ENCODE measurements around the gene REV3L.
"Not testable (repeated sequence)": the region's sequence is repeated elsewhere in the genome, so short reads cannot be mapped to it uniquely, and the experiment has no call there.

Gene REV3L

GRCh38 chr6:111354758-111355555, 128.1 kb downstream of the REV3L start:
- no peak for DNase-seq

GRCh38 chr6:111353912-111354462, 129.0 kb downstream of the REV3L start:
- no peak for DNase-seq

- no peak for DNase-seq
These were observed 135.4 kb downstream of the REV3L start for GRCh38 chr6:111347589-111347988.

GRCh38 chr6:111342913-111343312, 140.1 kb downstream of the REV3L start:
- no peak for DNase-seq

GRCh38 chr6:111339294-111339693, 143.7 kb downstream of the REV3L start:
- no peak for DNase-seq

GRCh38 chr6:111338843-111339242, 144.2 kb downstream of the REV3L start:
- no peak for DNase-seq

GRCh38 chr6:111337829-111338236, 145.2 kb downstream of the REV3L start:
- DNase-seq: no peak

- DNase-seq: no peak
These were observed 153.0 kb downstream of the REV3L start for GRCh38 chr6:111329882-111330633.

GRCh38 chr6:111326563-111326962, 156.5 kb downstream of the REV3L start:
- DNase-seq: no peak

- no peak for DNase-seq
These were observed 160.9 kb downstream of the REV3L start for GRCh38 chr6:111322145-111322544.

GRCh38 chr6:111307950-111308349, 175.1 kb downstream of the REV3L start:
- DNase-seq: not testable (repeated sequence)

GRCh38 chr6:111307275-111307858, 175.7 kb downstream of the REV3L start:
- no peak for DNase-seq

GRCh38 chr6:111306104-111306888, 176.7 kb downstream of the REV3L start:
- DNase-seq: no peak

- no peak for DNase-seq
These were observed 181.1 kb downstream of the REV3L start for GRCh38 chr6:111301946-111302345.

- DNase-seq: not testable (repeated sequence)
These were observed 181.8 kb downstream of the REV3L start for GRCh38 chr6:111300938-111301800.

- DNase-seq: no peak
These were observed 185.2 kb downstream of the REV3L start for GRCh38 chr6:111297776-111298175.

- DNase-seq: no peak
These were observed 188.5 kb downstream of the REV3L start for GRCh38 chr6:111294374-111294967.

GRCh38 chr6:111291336-111292259, 191.4 kb downstream of the REV3L start:
- no peak for DNase-seq

- not testable (repeated sequence) for DNase-seq
These were observed 192.2 kb downstream of the REV3L start for GRCh38 chr6:111290689-111291335.
